GM23338 (cell line): ENCODE data around the gene ATP7A.
"Not testable (repeated sequence)": the region's sequence is repeated elsewhere in the genome, so short reads cannot be mapped to it uniquely, and the experiment has no call there.

Experiments used
- CREB1 ChIP-seq: fragments of 250-450 bp; sonication (Bioruptor Pico); IDR thresholded peaks from 2 replicates; pipeline ENCODE4 v1.5.0; 2020; ENCODE audit warnings: low read depth, mild to moderate bottlenecking, moderate library complexity
- EZH2 ChIP-seq: fragments of 200-600 bp; sonication (generic); IDR thresholded peaks from one replicate; pipeline ENCODE4 v1.8.0; 2017; ENCODE audit warnings: antibody characterized with exemption, mild to moderate bottlenecking, low read depth; ENCODE audit not compliant: unreplicated experiment
- EZH2phosphoT487 ChIP-seq: fragments of 200-600 bp; sonication (generic); IDR thresholded peaks from one replicate; pipeline ENCODE4 v1.8.1; 2018; ENCODE audit warnings: antibody characterized with exemption; ENCODE audit not compliant: unreplicated experiment
- JUNB ChIP-seq: IDR thresholded peaks from one replicate; pipeline ENCODE4 v1.6.1; 2016; ENCODE audit warnings: antibody characterized with exemption; ENCODE audit not compliant: unreplicated experiment
- NANOG ChIP-seq: IDR thresholded peaks from 2 replicates; pipeline ENCODE4 v1.6.1; 2016; ENCODE audit warnings: antibody characterized with exemption, borderline replicate concordance
- POLR2AphosphoS5 ChIP-seq: IDR thresholded peaks from 2 replicates; pipeline ENCODE4 v1.6.1; 2016; ENCODE audit warnings: antibody characterized with exemption, low read depth
- STAT1 ChIP-seq: IDR thresholded peaks from one replicate; pipeline ENCODE4 v1.6.1; 2016; ENCODE audit warnings: antibody characterized with exemption; ENCODE audit not compliant: unreplicated experiment
- ZNF114 ChIP-seq: fragments of 250-450 bp; sonication (Bioruptor Pico); IDR thresholded peaks from 2 replicates; pipeline ENCODE4 v1.5.0; 2020; ENCODE audit warnings: mild to moderate bottlenecking, moderate library complexity
- ZNF331 ChIP-seq: fragments of 250-450 bp; sonication (Bioruptor Pico); IDR thresholded peaks from 2 replicates; pipeline ENCODE4 v1.5.0; 2020; ENCODE audit warnings: low read depth, mild to moderate bottlenecking, moderate library complexity
- TF ChIP-seq, protein P1 (sequence below), 2 experiments: fragments of 200-600 bp in 1 of 2; sonication (generic) in 1 of 2; conservative IDR thresholded peaks; 2 replicates each; pipeline versions ENCODE4 v1.5.1 to v1.6.1; 2016 to 2017; ENCODE audit warnings: antibody characterized with exemption in 2 of 2, low read depth in 2 of 2, mild to moderate bottlenecking in 2 of 2, moderate library complexity in 1 of 2
- TF ChIP-seq, protein P2 (sequence below): IDR thresholded peaks from 2 replicates; pipeline ENCODE4 v1.6.1; 2016; ENCODE audit warnings: antibody characterized with exemption
- TF ChIP-seq, protein P3 (sequence below): IDR thresholded peaks from one replicate; pipeline ENCODE4 v1.6.1; 2018; ENCODE audit warnings: antibody characterized with exemption; ENCODE audit not compliant: unreplicated experiment
- TF ChIP-seq, protein P4 (sequence below): fragments of 250-450 bp; sonication (Bioruptor Pico); IDR thresholded peaks from 2 replicates; pipeline ENCODE4 v1.5.0; 2020; ENCODE audit warnings: mild to moderate bottlenecking, moderate library complexity

DNA sequence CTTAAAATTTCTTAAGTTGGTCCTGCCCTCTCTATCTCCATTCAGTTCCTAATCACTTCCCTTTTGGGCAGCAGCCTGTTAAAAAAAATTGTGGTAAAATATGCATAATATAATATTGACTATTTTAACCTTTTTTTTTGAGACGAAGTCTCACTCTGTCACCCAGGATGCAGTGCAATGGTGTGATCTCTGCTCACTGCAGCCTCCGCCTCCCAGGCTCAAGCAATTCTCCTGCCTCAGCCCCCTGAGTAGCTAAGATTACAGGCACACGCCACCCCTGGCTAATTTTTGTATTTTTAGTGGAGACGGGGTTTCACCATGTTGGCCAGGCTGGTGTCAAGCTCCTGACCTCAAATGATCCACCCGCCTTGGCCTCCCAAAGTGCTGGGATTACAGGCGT lies 8.9 kb downstream of the ATP7A start:
- TF ChIP-seq, protein P1, sequence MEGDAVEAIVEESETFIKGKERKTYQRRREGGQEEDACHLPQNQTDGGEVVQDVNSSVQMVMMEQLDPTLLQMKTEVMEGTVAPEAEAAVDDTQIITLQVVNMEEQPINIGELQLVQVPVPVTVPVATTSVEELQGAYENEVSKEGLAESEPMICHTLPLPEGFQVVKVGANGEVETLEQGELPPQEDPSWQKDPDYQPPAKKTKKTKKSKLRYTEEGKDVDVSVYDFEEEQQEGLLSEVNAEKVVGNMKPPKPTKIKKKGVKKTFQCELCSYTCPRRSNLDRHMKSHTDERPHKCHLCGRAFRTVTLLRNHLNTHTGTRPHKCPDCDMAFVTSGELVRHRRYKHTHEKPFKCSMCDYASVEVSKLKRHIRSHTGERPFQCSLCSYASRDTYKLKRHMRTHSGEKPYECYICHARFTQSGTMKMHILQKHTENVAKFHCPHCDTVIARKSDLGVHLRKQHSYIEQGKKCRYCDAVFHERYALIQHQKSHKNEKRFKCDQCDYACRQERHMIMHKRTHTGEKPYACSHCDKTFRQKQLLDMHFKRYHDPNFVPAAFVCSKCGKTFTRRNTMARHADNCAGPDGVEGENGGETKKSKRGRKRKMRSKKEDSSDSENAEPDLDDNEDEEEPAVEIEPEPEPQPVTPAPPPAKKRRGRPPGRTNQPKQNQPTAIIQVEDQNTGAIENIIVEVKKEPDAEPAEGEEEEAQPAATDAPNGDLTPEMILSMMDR (conservative IDR thresholded peaks at IDR 0.05; ENCODE audit: low read depth in 2 of 2) = not testable (repeated sequence)
- TF ChIP-seq POLR2AphosphoS5; STAT1; ZNF331 (CRISPR knock-in tag); EZH2phosphoT487; EZH2; CREB1 (CRISPR knock-in tag); ZNF114 (CRISPR knock-in tag); JUNB; NANOG: not testable (repeated sequence)
- TF ChIP-seq, protein P2, sequence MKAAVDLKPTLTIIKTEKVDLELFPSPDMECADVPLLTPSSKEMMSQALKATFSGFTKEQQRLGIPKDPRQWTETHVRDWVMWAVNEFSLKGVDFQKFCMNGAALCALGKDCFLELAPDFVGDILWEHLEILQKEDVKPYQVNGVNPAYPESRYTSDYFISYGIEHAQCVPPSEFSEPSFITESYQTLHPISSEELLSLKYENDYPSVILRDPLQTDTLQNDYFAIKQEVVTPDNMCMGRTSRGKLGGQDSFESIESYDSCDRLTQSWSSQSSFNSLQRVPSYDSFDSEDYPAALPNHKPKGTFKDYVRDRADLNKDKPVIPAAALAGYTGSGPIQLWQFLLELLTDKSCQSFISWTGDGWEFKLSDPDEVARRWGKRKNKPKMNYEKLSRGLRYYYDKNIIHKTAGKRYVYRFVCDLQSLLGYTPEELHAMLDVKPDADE = not testable (repeated sequence)
- TF ChIP-seq, protein P3, sequence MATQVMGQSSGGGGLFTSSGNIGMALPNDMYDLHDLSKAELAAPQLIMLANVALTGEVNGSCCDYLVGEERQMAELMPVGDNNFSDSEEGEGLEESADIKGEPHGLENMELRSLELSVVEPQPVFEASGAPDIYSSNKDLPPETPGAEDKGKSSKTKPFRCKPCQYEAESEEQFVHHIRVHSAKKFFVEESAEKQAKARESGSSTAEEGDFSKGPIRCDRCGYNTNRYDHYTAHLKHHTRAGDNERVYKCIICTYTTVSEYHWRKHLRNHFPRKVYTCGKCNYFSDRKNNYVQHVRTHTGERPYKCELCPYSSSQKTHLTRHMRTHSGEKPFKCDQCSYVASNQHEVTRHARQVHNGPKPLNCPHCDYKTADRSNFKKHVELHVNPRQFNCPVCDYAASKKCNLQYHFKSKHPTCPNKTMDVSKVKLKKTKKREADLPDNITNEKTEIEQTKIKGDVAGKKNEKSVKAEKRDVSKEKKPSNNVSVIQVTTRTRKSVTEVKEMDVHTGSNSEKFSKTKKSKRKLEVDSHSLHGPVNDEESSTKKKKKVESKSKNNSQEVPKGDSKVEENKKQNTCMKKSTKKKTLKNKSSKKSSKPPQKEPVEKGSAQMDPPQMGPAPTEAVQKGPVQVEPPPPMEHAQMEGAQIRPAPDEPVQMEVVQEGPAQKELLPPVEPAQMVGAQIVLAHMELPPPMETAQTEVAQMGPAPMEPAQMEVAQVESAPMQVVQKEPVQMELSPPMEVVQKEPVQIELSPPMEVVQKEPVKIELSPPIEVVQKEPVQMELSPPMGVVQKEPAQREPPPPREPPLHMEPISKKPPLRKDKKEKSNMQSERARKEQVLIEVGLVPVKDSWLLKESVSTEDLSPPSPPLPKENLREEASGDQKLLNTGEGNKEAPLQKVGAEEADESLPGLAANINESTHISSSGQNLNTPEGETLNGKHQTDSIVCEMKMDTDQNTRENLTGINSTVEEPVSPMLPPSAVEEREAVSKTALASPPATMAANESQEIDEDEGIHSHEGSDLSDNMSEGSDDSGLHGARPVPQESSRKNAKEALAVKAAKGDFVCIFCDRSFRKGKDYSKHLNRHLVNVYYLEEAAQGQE = not testable (repeated sequence)
- TF ChIP-seq, protein P4, sequence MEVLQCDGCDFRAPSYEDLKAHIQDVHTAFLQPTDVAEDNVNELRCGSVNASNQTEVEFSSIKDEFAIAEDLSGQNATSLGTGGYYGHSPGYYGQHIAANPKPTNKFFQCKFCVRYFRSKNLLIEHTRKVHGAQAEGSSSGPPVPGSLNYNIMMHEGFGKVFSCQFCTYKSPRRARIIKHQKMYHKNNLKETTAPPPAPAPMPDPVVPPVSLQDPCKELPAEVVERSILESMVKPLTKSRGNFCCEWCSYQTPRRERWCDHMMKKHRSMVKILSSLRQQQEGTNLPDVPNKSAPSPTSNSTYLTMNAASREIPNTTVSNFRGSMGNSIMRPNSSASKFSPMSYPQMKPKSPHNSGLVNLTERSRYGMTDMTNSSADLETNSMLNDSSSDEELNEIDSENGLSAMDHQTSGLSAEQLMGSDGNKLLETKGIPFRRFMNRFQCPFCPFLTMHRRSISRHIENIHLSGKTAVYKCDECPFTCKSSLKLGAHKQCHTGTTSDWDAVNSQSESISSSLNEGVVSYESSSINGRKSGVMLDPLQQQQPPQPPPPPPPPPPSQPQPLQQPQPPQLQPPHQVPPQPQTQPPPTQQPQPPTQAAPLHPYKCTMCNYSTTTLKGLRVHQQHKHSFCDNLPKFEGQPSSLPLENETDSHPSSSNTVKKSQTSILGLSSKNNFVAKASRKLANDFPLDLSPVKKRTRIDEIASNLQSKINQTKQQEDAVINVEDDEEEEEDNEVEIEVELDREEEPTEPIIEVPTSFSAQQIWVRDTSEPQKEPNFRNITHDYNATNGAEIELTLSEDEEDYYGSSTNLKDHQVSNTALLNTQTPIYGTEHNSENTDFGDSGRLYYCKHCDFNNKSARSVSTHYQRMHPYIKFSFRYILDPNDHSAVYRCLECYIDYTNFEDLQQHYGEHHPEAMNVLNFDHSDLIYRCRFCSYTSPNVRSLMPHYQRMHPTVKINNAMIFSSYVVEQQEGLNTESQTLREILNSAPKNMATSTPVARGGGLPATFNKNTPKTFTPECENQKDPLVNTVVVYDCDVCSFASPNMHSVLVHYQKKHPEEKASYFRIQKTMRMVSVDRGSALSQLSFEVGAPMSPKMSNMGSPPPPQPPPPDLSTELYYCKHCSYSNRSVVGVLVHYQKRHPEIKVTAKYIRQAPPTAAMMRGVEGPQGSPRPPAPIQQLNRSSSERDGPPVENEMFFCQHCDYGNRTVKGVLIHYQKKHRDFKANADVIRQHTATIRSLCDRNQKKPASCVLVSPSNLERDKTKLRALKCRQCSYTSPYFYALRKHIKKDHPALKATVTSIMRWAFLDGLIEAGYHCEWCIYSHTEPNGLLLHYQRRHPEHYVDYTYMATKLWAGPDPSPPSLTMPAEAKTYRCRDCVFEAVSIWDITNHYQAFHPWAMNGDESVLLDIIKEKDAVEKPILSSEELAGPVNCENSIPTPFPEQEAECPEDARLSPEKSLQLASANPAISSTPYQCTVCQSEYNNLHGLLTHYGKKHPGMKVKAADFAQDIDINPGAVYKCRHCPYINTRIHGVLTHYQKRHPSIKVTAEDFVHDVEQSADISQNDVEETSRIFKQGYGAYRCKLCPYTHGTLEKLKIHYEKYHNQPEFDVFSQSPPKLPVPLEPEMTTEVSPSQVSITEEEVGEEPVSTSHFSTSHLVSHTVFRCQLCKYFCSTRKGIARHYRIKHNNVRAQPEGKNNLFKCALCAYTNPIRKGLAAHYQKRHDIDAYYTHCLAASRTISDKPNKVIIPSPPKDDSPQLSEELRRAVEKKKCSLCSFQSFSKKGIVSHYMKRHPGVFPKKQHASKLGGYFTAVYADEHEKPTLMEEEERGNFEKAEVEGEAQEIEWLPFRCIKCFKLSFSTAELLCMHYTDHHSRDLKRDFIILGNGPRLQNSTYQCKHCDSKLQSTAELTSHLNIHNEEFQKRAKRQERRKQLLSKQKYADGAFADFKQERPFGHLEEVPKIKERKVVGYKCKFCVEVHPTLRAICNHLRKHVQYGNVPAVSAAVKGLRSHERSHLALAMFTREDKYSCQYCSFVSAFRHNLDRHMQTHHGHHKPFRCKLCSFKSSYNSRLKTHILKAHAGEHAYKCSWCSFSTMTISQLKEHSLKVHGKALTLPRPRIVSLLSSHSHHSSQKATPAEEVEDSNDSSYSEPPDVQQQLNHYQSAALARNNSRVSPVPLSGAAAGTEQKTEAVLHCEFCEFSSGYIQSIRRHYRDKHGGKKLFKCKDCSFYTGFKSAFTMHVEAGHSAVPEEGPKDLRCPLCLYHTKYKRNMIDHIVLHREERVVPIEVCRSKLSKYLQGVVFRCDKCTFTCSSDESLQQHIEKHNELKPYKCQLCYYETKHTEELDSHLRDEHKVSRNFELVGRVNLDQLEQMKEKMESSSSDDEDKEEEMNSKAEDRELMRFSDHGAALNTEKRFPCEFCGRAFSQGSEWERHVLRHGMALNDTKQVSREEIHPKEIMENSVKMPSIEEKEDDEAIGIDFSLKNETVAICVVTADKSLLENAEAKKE = not testable (repeated sequence)
